Endothelial cell of umbilical vein (primary cell): ENCODE results near the gene SPTBN5. TPM values are rescaled to one million over a fixed set of nuclear protein-coding genes. Genes with fewer than 3 reads are reported as not detected.

Experiments used
- BruUV-seq: library from RNA; stranded (reverse); fragments of 400-500 nt; replicated peaks from 2 replicates; lab custom pipeline; 2021; lab: Mats Ljungman, UMichigan
- CTCF ChIA-PET: fragments of 300-600, 350-600 bp; sonication (Branson Sonifier 250); formaldehyde crosslinking; loops from one replicate; lab custom pipeline; 2021; ENCODE audit warnings: antibody characterized with exemption, inconsistent platforms; lab: Charles Lee
- POLR2A ChIA-PET: fragments of 300-600, 350-600 bp; sonication (Branson Sonifier 250); formaldehyde crosslinking; loops from one replicate; lab custom pipeline; 2021; ENCODE audit warnings: antibody characterized with exemption, inconsistent platforms; lab: Charles Lee
- DNase-seq: peaks from one replicate; pipeline ENCODE4 v3.0.0-alpha.2; 2011; ENCODE audit warnings: low read depth, low spot score
- FAIRE-seq: peaks from 2 replicates; lab custom pipeline; 2011; peaks lifted over from hg19 to GRCh38; lab: Jason Lieb, UNC
- H2AFZ ChIP-seq: 2 replicates; pipeline ENCODE4 v1.6.0; 2012; ENCODE audit warnings: low read depth, low read length, control low read depth, inconsistent platforms
- H3K27ac ChIP-seq: 2 replicates; pipeline ENCODE4 v1.5.1; 2011; ENCODE audit warnings: low read depth, mild to moderate bottlenecking, control low read depth, low read length, moderate library complexity; ENCODE audit not compliant: insufficient read depth
- H3K27me3 ChIP-seq, 2 experiments: 2 replicates each; pipeline versions ENCODE4 v1.6.0 to v1.6.1; 2011; ENCODE audit warnings: low read length in 2 of 2, mixed read lengths in 1 of 2; ENCODE audit not compliant: control insufficient read depth in 2 of 2, insufficient read depth in 2 of 2
- H3K36me3 ChIP-seq, 2 experiments: 2 replicates in 1 of 2; 3 replicates in 1 of 2; pipeline ENCODE4 v1.5.1; 2011; ENCODE audit warnings: low read length in 2 of 2, mild to moderate bottlenecking in 1 of 2, moderate library complexity in 1 of 2; ENCODE audit not compliant: control insufficient read depth in 2 of 2, insufficient read depth in 2 of 2; ENCODE audit errors: extremely low read depth in 1 of 2
- H3K4me1 ChIP-seq: 3 replicates; pipeline ENCODE4 v1.5.1; 2011; ENCODE audit warnings: mild to moderate bottlenecking, low read length; ENCODE audit not compliant: control insufficient read depth, insufficient read depth; ENCODE audit errors: extremely low read depth
- H3K4me2 ChIP-seq: 2 replicates; pipeline ENCODE4 v1.6.1; 2011; ENCODE audit warnings: low read length, control low read depth, mixed read lengths; ENCODE audit not compliant: insufficient read depth
- H3K4me3 ChIP-seq, 3 experiments: fragments of 200-600 bp in 1 of 3; sonication (generic), shearing (Covaris generic) in 1 of 3; replicated peaks in 1 of 3; 2 replicates each; pipeline ENCODE4 v1.5.1; 2011 to 2016; ENCODE audit warnings: control low read depth in 3 of 3, low read length in 3 of 3, mild to moderate bottlenecking in 2 of 3, inconsistent platforms in 1 of 3, low read depth in 1 of 3, moderate library complexity in 1 of 3; ENCODE audit not compliant: insufficient read depth in 1 of 3
- H3K79me2 ChIP-seq: 2 replicates; pipeline ENCODE4 v1.6.0; 2012; ENCODE audit warnings: low read length, inconsistent platforms; ENCODE audit not compliant: control insufficient read depth, insufficient read depth
- H3K9ac ChIP-seq: replicated peaks from 2 replicates; pipeline ENCODE3; 2011; ENCODE audit warnings: low read length, control low read depth; ENCODE audit not compliant: insufficient read depth; ENCODE audit errors: extremely low read depth
- H3K9me1 ChIP-seq: replicated peaks from 3 replicates; pipeline ENCODE4 v1.6.0; 2011; ENCODE audit warnings: mild to moderate bottlenecking, low read length; ENCODE audit not compliant: control insufficient read depth, insufficient read depth; ENCODE audit errors: extremely low read depth
- H3K9me3 ChIP-seq: replicated peaks from 2 replicates; pipeline ENCODE4 v1.5.1; 2012; ENCODE audit warnings: low read length, inconsistent platforms; ENCODE audit not compliant: control insufficient read depth, insufficient read depth
- H4K20me1 ChIP-seq: replicated peaks from 2 replicates; pipeline ENCODE3; 2011; ENCODE audit warnings: mild to moderate bottlenecking, low read length; ENCODE audit not compliant: control insufficient read depth, insufficient read depth; ENCODE audit errors: extremely low read depth
- CTCF ChIP-seq, 2 donors: IDR thresholded peaks; 1 replicate in 1 of 2; 2 replicates in 1 of 2; pipeline ENCODE4 v1.5.1; 2011; ENCODE audit warnings: low read length in 2 of 2, mild to moderate bottlenecking in 2 of 2, moderate library complexity in 2 of 2, control low read depth in 1 of 2, inconsistent platforms in 1 of 2, low read depth in 1 of 2; ENCODE audit not compliant: insufficient read depth in 1 of 2; ENCODE audit errors: extremely low read depth in 1 of 2
- EZH2 ChIP-seq: IDR thresholded peaks from 2 replicates; pipeline ENCODE4 v1.6.1; 2012; ENCODE audit warnings: borderline replicate concordance, low read depth, mild to moderate bottlenecking, moderate library complexity, low read length, inconsistent platforms; ENCODE audit not compliant: severe bottlenecking
- FOS ChIP-seq: IDR thresholded peaks from 2 replicates; pipeline ENCODE4 v1.6.1; 2011; ENCODE audit warnings: mild to moderate bottlenecking, low read length, moderate library complexity, borderline replicate concordance; ENCODE audit not compliant: insufficient read depth
- GATA2 ChIP-seq: IDR thresholded peaks from 2 replicates; pipeline ENCODE4 v1.7.0; 2011; ENCODE audit warnings: low read depth, mild to moderate bottlenecking, moderate library complexity, mixed read lengths, low read length; ENCODE audit not compliant: insufficient read length, insufficient read depth
- JUN ChIP-seq: IDR thresholded peaks from 2 replicates; pipeline ENCODE4 v1.6.1; 2011; ENCODE audit warnings: borderline replicate concordance, low read depth; ENCODE audit not compliant: insufficient read length, insufficient read depth
- MAX ChIP-seq: IDR thresholded peaks from 2 replicates; pipeline ENCODE4 v1.6.1; 2011; ENCODE audit not compliant: insufficient read depth, insufficient read length
- MYC ChIP-seq: IDR thresholded peaks from one replicate; pipeline ENCODE4 v1.6.1; 2011; ENCODE audit warnings: mild to moderate bottlenecking, low read depth, low read length
- POLR2A ChIP-seq: IDR thresholded peaks from 2 replicates; pipeline ENCODE4 v1.6.1; 2012; ENCODE audit warnings: low read depth, mild to moderate bottlenecking, control low read depth, low read length
- POLR2AphosphoS5 ChIP-seq: IDR thresholded peaks from 2 replicates; pipeline ENCODE4 v1.6.1; 2012; ENCODE audit warnings: low read depth, mild to moderate bottlenecking, control low read depth, low read length, moderate library complexity; ENCODE audit not compliant: insufficient read depth
- dilution Hi-C: fragments of 300-500 bp; cut with MboI; formaldehyde crosslinking; loops from one replicate; pipeline ENCODE4 v1.15.0; 2019; ENCODE audit warnings: low sequenced_read_pairs; ENCODE audit not compliant: extremely low pct_ligation_motif_present
- intact Hi-C: fragments of 100-400 bp; cut with micrococcal nuclease; formaldehyde crosslinking; loops from one replicate; pipeline ENCODE4 v1.10.0; 2022
- polyA plus RNA-seq, 4 experiments: library from polyadenylated mRNA; depleted of rRNA in 3 of 4; stranded (reverse) in 3 of 4; unstranded in 1 of 4; fragments of >200 nt; gene quantifications; 2 replicates each; pipeline versions ENCODE4 v1.2.1 to v1.2.3, GENCODE V29; 2011 to 2012; ENCODE audit warnings: missing spikeins in 1 of 4
- total RNA-seq: library from RNA; stranded (reverse); gene quantifications from 2 replicates; pipeline ENCODE4 v1.2.3, GENCODE V29; 2021

SPTBN5 gene
- total and polyA plus RNA-seq, 2 donors (not counting 3 experiments of a cell fraction or from before 2014, with no cell fraction given), result 12.0 to 19.0 TPM

- H3K4me3 ChIP-seq, result no peak overlapping the region
- peaks cover 92% of the 10 kb centered on the region for H3K4me1 ChIP-seq
- no peak for TF ChIP-seq CTCF (IDR thresholded peaks at IDR 0.05; ENCODE audit: extremely low read depth in 1 of 2, insufficient read depth in 1 of 2, low read depth in 1 of 2, low read length in 2 of 2)
- TF ChIP-seq MAX, result no peak
- TF ChIP-seq EZH2, result no peak
- no peak for TF ChIP-seq JUN
- no peak for TF ChIP-seq POLR2A
- no peak for TF ChIP-seq GATA2
- no peak for TF ChIP-seq MYC
- no peak for TF ChIP-seq POLR2AphosphoS5
- no peak for TF ChIP-seq FOS
- FAIRE-seq (no peak), DNase-seq (no peak)
- no peaks in the 10 kb centered on the region for H3K27me3 ChIP-seq
- BruUV-seq, result no TSS peak
- no peaks in the 10 kb centered on the region for H3K9me1 ChIP-seq
- ChIA-PET POLR2A (no interaction called here), CTCF (interaction anchor here (1.0 to 5.9 kb wide), 6 partner anchors 12 to 36 kb away, joined by 3 to 44 read pairs (median 5); partner anchors contain the start of gene EHD4)
- peak overlapping the region; percentile 70 for H3K4me2 ChIP-seq
- H3K79me2 ChIP-seq, result peaks cover 66% of the 10 kb centered on the region
- no peaks in the 10 kb centered on the region for H4K20me1 ChIP-seq
- dilution Hi-C loops, result no loop called here
- H3K36me3 ChIP-seq, result peaks cover 2 to 7% of the 10 kb centered on the region in 2 experiments
- peak overlapping the region; percentile 83 for H3K9ac ChIP-seq
- H3K27ac ChIP-seq, result peak overlapping the region; percentile 99
- H2AFZ ChIP-seq, result no peak overlapping the region
- H3K9me3 ChIP-seq, result no peaks in the 10 kb centered on the region
- intact Hi-C loops, result loop anchor here (1.0 kb wide), 3 partner anchors 9 to 37 kb away; partner anchors contain the start of gene EHD4
Measured at GRCh38 chr15:41935566-41936020, 41.7 kb upstream of the SPTBN5 start.
